GM18909 (cell line): ENCODE results near the gene MTOR.
A peak's percentile ranks its signal among the peaks of the same experiment; 100 is the strongest.
"Not testable (repeated sequence)": the region's sequence is repeated elsewhere in the genome, so short reads cannot be mapped to it uniquely, and the experiment has no call there.

ENCODE experiments used
- ATAC-seq: cut with Tn5 transposase; IDR thresholded peaks from one replicate; pipeline ENCODE4 v1.9.1; 2021; ENCODE audit warnings: mild to moderate bottlenecking; ENCODE audit not compliant: unreplicated experiment, poor library complexity

MTOR gene

DNA sequence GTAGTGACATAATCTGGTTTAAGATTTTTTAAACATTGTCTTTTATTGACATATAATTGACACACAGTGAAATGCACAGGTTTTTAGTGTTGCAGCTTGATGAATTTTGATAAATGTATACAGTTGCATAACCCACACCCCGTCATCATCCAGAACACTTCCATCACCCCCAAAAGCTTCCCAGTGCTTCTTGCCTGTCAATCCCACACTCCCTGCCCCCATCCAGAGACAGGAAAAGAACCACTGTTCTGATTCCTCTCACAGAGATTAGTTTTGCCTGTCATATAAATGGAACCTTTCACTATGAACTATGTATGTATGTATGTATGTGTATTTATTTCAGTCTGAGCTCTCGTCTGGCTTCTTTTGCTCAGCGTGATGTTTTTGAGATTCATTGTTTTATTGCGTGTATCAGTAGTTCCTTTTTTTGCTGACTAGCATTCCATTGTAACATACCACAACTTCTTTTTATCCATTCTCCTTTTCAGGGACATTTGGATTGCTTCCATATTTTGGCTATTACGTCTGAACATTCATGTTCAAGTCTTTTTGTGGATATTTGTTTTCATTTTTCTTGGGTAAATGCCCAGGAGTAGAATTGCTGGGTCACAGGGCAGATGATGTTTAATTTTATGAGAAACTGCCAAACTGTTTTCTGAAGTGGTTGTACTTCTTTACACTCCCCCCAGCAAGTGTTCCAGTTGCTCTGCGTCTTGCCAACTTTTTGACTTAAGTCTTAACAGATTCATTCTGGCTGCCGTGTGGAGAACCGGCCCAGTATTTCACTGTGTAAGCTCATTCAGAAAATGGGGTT lies 19.4 kb upstream of the MTOR start:
- ATAC-seq: no peak

DNA sequence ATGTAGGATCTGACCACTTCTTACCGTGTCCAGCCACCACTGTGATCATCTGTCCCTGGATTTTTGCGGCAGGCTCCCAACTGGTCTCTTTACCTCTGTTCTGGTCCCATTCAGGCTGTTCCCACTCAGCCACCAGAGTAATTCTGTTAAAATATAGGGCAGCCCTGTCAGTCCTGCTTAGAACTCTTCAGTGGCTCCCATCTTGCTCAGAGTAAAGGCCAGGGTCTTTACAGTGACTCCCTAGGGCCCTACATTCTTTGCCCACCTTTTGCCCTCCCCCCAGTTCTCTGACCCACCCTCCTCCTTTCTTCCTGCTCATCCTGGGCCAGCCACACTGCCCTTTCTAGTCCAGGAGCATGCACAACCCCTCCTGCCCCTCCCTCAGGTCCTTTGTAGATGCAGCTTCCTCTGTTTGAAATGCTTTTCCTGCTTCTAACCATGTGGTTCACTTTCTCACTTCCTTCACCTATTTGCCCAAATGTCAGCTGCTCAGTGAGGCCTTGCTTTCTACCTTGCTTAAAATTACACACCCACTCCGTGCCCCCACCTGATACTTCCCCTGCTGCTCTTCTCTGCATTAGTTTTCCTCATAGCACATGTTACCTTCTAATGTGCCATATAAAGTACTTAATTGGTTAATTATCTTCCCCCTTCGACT lies 18.5 kb upstream of the MTOR start:
- ATAC-seq: peak; percentile 56

DNA sequence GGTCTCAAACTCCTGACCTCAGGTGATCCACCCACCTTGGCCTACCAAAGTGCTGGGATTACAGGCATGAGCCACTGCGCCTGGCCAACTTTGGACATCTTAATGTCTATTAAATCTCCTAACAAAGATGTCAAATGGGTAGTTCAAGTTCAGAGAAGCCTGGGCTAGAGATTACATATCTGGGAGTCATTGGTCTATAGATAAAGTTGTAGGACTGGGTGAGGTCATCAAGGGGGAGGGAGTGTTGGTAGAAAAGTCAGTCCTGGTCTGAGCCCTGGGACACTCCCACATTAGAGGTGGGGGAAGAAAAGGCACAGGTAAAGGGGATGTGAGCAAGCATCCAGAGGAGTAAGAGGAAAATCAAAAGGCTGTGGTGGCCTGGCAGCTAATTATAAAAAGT lies 17.3 kb upstream of the MTOR start:
- ATAC-seq: no peak

DNA sequence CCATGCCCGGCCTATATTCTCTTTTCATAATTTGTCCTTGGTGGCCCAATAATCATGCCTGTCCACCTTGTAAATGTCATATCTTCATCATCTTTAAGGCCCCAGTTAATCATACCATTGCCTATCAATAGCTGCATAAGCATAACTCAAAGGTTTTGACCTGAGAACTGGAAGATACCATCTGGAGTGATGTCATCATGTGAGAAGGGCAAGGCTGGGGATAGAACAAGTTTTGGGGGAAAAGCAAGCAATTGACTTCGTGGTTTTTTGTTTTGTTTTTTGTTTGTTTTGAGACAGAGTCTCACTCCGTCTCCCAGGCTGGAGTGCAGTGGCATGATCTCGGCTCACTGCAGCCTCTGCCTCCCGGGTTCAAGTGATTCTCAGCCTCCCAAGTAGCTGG lies 16.8 kb upstream of the MTOR start:
- no peak for ATAC-seq

DNA sequence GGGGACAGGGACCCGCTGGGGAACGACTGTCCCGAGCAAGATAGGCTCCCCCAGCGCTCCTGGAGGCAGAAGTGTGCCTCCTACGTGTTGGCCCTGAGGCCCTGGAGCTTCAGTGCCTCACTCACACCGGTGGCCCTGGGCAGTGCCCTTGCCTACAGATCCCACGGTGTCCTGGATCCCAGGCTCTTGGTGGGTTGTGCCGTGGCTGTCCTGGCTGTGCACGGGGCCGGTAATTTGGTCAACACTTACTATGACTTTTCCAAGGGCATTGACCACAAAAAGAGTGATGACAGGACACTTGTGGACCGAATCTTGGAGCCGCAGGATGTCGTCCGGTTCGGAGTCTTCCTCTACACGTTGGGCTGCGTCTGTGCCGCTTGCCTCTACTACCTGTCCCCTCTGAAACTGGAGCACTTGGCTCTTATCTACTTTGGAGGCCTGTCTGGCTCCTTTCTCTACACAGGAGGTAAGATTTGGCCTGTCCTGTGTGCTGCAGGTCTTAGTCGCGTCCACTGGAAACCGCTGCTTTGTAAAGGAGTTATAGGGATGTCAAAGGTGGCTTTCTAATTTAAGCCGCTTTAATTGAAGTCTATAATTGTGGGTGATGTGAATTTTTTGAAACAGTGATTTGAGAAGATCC lies 11.4 kb upstream of the MTOR start:
- ATAC-seq: peak; percentile 37

DNA sequence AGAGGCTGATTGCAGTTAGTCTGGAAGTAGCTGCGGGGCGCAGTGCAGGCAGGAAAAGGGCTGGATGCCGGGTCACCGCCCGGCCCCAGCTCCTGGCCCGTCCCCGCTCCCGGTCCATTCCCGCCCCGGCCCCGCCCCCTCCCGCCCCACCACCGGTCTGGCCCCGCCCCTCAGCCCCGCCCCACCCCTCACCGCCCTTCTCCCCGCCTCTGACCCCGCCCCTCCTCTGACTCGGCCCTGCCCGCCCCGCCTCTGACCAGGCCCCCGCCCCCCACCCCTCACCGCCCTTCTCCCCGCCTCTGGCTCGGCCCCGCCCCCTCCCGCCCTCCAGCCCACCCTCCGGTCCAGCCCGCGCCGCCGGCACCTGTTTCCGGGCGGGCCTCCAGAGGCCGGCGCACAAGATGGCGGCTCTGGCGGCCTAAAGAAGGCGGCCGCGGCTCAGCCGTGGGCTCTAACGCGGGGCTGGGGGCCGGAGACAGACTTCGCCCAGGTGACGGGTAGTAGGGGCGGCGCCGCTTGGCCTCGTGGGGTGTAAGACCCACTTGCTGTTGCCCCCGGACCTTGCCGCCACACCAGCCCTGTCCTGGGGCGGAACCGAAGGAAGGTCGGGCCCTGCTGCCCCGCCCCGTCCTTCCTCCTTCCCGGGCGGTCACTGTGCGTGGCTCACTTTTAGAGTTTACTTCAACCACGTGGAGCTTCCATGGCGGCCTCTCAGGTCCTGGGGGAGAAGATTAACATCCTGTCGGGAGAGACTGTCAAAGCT lies 10.7 kb upstream of the MTOR start, which contains the start of gene UBIAD1:
UBIAD1 (plus strand) TSS at position 367 of the 763 bp plus-strand sequence; CDS start at position 701, 334 bp downstream.
- ATAC-seq: peak; percentile 88

DNA sequence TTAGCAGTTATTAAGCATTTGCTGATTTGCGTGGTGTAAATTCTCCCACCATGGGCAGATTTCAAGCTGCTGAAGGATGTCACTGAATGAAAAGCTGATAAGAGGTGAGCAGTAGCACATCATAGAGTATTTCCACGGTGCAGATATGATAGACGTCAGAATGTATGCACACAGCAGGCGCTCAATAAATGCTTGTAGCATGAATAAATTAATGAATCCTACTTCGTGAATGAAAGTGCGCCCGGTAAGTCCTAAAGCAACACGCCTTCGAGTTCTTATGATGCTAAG lies 10.1 kb upstream of the MTOR start:
- ATAC-seq: no peak

DNA sequence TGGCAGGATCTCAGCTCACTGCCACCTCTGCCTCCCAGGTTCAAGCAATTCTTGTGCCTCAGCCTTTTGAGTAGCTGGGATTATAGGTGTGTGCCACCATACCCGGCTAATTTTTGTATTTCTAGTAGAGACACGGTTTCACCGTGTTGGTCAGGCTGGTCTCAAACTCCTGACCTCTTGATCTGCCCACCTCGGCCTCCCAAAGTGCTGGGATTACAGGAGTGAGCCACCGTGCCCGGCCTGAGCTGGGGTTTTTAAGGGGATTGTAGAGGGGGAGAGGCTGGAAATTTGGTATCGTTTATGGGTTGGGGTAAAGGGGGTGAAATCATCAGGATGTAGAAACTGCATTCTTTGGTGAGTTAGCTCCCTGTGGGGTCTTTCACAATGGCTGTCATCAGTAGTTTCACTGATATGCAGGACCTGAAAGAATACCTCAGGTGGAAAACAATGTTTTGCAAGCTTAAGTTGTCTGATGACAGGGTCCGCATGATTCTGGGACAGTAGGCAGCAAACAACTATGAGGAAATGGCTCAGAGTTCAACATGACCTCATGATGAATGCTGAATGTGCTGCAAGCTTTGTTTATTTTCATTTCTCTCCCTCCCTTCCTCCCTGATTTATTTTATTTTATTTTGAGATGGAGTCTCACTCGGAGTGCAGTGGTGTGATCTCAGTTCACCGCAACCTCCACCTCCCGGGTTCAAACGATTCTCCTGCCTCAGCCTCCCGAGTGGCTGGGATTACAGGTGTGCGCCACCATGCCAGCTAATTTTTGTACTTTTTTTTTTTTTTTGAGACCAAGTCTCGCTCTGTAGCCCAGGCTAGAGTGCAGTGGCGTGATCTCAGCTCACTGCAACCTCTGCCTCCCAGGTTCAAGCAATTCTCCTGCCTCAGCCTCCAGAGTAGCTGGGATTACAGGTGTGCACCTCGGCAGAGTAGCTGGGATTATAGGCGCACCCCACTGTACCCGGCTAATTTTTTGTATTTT lies 5.3 kb upstream of the MTOR start:
- not testable (repeated sequence) for ATAC-seq

DNA sequence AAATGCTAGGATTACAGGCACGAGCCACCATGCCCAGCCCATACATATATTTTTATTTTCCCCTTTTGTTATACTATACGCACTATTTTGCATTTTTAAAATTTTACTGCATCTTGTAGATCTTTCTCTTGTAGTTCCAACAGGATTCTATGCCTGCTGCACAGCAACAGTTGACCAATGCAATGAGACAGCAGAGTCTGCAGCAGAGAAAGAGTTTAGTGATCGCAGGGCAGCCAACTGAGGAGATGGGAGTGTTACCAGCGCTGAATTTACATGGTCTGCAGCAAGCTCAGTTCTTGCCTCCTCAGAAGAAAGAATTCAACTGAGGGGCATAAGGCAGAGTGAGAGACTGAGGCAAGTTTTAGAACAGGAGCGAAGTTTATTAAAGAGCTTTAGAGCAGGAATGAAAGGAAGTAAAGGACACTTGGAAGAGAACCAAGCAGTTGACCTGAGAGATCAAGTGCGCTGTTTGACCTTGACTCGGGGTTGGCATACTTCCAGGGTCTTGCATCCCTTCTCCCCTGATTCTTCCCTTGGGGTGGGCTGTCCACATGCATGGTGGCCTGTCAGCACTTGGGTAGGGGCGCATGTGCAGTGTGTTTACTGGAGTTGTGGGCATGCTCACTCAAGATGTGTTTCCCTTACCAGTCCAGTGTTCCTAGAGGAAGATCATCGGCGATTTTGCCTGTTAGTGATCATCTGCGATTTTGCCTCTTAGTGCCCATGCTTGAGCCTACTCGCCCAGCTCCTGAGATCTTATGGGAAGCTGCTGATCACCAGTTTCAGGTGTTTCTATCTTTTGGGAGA lies 4.1 kb upstream of the MTOR start:
- ATAC-seq: no peak

DNA sequence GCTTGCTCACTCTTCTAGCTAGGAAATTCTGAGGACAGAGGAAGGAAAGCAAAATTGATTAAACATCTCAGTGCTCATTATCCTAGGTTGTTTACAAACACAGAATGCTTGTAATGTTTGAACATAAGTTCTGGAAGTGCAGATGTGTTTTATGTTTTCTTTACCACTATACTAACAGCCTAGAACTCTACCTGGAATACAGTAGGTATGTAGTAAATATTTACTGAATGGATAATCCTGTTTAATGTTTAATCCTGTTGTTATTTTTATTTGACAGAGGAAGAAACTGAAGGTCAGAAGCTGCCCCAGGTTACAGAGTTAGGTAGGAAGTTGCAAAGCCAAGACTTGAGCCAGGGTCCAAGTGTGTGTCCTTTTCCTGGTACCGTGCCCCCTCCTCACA lies 6.1 kb downstream of the MTOR start:
- ATAC-seq: no peak

DNA sequence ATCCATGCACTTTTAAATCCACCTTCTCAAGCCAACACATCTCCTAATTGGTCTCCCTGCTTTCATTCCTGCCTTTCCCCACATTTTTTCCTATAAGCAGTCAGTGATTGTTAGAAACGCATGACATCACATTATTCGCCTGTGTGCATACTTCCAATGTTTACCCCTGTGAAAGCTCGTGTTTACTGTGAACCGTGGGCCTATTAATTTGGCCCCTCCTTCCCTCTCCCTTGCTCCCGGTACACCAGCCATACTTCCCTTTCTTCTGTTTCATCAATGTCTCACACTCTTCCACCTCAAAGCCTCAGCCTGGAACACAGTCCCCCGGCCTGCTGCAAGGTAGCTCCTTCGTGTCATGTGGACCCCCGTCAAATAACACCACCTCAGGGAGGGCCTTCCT lies 9.1 kb downstream of the MTOR start:
- ATAC-seq: no peak

DNA sequence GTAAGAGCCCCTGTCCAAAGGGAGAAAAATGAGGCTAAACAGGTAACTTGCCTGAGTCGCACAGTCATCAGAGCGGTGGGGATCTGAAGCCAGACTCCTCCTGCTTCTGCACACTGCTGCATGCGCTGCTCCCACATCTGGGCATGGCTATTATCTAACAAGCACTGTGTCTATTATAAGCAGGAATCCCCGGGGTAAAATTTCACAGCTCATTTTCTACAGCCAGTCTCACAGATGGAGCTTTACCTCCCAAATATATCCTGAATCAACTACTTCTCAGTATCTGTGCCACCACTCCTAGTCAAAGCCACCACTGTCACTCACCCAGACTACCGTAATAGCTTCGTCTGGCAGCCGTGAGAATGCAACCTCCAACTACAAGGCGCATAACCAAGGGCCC lies 9.8 kb downstream of the MTOR start:
- no peak for ATAC-seq

DNA sequence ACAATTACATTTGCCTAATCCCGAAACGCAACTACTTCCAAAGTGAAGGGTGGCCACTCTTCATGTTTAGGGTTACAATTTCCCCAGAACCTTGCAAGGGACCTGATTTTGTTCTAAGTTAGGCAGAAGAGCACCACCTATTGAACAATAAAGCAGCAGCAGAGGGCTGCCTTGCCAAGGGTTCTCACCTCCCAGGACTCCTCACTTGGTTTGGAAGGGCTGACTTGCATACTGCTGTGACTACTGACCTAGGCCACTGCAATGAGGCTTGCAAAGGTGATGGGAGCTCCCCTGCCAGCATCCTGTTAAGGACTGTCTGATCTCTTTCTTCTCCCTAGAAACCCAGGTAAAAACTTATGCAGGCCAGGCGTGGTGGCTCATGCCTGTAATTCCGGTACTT lies 14.2 kb downstream of the MTOR start:
- ATAC-seq: no peak

DNA sequence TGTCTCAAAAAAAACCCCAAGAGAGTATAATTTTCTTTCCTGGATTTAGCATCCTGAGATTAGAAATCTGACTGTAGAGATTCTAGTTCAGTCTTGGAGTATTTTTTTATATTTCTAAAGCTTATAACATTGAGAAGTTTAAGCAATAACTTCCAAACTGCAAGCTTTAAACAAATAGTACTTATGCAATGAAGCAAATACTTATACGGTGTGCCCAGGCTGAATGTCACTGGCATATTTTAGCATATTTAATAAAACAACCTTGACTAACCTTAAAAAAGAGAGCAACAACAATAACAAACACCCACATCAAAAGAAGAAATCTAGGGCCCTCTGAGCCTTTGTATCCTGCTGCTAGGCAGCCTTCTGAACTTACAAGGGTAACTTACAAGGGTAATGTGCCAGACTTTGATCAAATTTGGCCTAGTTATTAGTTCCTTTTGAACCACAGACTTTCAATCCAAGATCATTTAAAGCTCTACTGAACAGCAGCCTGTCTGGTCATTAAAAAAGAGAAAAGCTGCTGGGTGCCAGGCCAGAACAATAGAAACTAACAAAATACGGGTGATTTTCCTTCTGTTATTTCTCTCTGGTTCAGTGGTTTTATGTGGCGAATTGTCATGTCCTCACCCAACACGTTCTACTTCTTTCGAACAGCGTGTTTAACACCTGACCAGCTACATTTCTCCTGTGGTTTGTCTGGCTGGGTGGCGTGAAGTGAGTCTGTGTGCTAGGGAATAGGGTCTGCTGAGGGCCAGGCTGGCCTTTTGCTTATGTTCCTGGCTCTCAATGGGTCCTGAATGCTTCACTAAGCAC lies 16.2 kb downstream of the MTOR start:
- ATAC-seq: no peak

DNA sequence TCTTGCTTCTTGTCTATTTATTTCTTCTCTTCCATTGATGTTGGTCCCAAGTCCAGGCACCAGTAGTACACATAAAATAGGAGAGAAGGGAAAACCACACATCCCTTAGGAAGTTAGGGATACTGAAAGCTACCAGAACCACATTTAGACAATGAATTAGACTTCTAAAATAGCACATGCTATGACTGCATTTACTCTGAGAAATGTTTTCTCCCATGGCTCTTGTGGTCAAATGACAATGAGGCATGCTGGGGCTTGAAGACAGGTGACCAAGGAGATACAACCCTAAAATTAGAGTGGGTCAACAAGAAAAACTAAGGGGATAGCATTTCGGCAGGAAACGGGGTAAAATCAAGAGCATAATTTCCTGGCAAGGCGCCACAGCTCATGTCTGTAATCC lies 17.1 kb downstream of the MTOR start:
- no peak for ATAC-seq

DNA sequence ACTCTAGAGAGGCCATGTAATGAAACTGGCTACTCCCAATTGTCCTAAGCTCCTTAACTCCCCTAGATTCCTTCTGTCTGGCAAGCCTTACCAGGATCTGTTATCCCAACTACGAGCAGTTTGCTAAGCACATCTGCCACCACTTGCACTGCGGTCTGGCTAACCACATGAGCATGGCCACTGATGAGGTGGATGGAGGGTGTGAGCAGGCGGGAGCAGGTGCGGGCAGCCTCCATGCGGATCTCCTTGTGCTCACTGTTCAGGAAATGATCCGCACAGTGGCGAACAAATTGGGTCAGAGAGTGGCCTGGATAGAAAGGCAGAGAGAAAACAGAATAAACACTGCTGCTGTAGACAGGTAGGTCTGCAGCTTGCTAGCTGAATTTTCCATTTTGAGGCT lies 24.0 kb downstream of the MTOR start:
- ATAC-seq: no peak

DNA sequence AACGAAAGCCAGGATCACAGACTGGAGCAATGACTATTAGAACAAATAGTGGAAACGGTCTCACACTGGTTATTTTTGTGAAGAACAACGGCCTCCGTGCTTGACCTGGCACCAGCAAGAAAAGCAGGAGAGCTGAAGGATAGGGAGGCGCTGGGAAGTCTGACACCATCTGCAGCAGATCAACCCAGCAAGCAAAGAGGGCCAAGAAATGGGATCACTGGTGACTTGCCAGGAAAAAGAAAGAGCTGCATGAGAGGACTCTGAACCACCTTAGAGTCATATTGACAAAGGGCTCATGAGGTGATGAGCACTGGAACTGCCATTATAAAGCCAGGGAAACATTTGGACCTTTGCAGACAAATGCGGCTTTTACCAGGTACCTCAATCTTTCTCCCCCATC lies 25.0 kb downstream of the MTOR start:
- ATAC-seq: no peak

DNA sequence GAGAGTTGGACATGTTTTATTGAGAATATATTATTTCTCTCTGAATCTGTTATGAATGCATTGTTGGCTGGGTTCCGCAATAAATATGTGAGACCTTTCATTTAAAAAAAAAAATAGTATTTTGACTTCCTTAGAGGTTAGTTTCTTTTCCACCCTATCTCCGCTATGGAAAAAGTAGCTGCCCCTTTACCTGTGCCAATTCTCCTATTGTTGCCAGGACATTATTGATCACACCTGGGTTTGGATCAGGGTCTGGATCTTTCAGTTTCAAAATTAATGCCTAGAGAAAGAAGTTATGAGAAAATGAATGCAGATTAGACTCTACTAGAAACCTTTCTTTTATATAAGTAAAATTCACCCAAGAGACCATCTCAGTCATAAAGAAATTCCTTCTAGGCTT lies 29.1 kb downstream of the MTOR start:
- no peak for ATAC-seq
